HepG2 (cell line): ENCODE measurements around the gene MFSD2B. TPM values are rescaled to one million over a fixed set of nuclear protein-coding genes. Genes with fewer than 3 reads are reported as not detected.

Experiments used
- CCDC6 ChIP-seq: sonication (generic); formaldehyde crosslinking; IDR thresholded peaks from 2 replicates; pipeline ENCODE4 v1.8.1; 2022; ENCODE audit warnings: mild to moderate bottlenecking, missing genetic modification reagents, moderate library complexity
- FOXO1 ChIP-seq: sonication (generic); formaldehyde crosslinking; IDR thresholded peaks from 2 replicates; pipeline ENCODE4 v1.4.0; 2020; ENCODE audit warnings: missing genetic modification reagents
- GTF3A ChIP-seq: sonication (generic); formaldehyde crosslinking; conservative IDR thresholded peaks from 2 replicates; pipeline ENCODE4 v1.4.0; 2020; ENCODE audit warnings: mild to moderate bottlenecking, missing genetic modification reagents
- IRF2 ChIP-seq: IDR thresholded peaks from 2 replicates; pipeline ENCODE4 v1.6.1; 2018; ENCODE audit warnings: missing genetic modification reagents, missing compliant biosample characterization
- RBAK ChIP-seq: sonication (generic); formaldehyde crosslinking; IDR thresholded peaks from 2 replicates; pipeline ENCODE4 v1.5.1; 2020; ENCODE audit warnings: mild to moderate bottlenecking, missing genetic modification reagents
- RFXAP ChIP-seq: sonication (generic); formaldehyde crosslinking; IDR thresholded peaks from 2 replicates; pipeline ENCODE4 v1.4.0; 2020; ENCODE audit warnings: missing genetic modification reagents, borderline replicate concordance
- SRY ChIP-seq: sonication (generic); formaldehyde crosslinking; IDR thresholded peaks from 2 replicates; pipeline ENCODE4 v1.8.0; 2022; ENCODE audit warnings: mild to moderate bottlenecking, missing genetic modification reagents
- ZFP1 ChIP-seq: IDR thresholded peaks from 2 replicates; pipeline ENCODE4 v1.6.1; 2016
- ZFYVE20 ChIP-seq: sonication (generic); formaldehyde crosslinking; IDR thresholded peaks from 2 replicates; pipeline ENCODE4 v1.8.0; 2023; ENCODE audit warnings: low read depth, mild to moderate bottlenecking, moderate library complexity, missing genetic modification reagents, borderline replicate concordance
- ZNF101 ChIP-seq: sonication (generic); formaldehyde crosslinking; IDR thresholded peaks from 2 replicates; pipeline ENCODE4 v1.4.0; 2020; ENCODE audit warnings: mild to moderate bottlenecking, low read depth, missing genetic modification reagents, borderline replicate concordance
- ZNF296 ChIP-seq: sonication (generic); formaldehyde crosslinking; conservative IDR thresholded peaks from 2 replicates; pipeline ENCODE4 v1.5.0; 2020; ENCODE audit warnings: mild to moderate bottlenecking, missing genetic modification reagents
- ZNF556 ChIP-seq: sonication (generic); formaldehyde crosslinking; IDR thresholded peaks from 2 replicates; pipeline ENCODE4 v1.4.0; 2020; ENCODE audit warnings: mild to moderate bottlenecking, missing genetic modification reagents, borderline replicate concordance
- polyA plus RNA-seq, 8 experiments: library from polyadenylated mRNA; depleted of rRNA in 3 of 8; stranded (reverse) in 7 of 8; unstranded in 1 of 8; fragments of >200 nt; fragmentation: Illumina TruSeq in 4 of 8; extraction: Trizol in 4 of 8; gene quantifications; 2 replicates each; pipeline versions ENCODE4 v1.2.1 to v1.2.3, GENCODE V29; 2011 to 2016; ENCODE audit warnings: low read depth in 4 of 8, missing spikeins in 1 of 8, mixed read lengths in 1 of 8; ENCODE audit not compliant: insufficient read depth in 1 of 8
- total RNA-seq, 5 experiments: library from RNA; depleted of rRNA; stranded (reverse); fragments of >200 nt; fragmentation: Illumina TruSeq; extraction: Trizol; gene quantifications; 2 replicates each; pipeline ENCODE4 v1.2.3, GENCODE V29; 2016; ENCODE audit warnings: low read depth in 1 of 5
- TF ChIP-seq, protein P1 (sequence below): IDR thresholded peaks from 2 replicates; pipeline ENCODE4 v1.6.1; 2016; ENCODE audit warnings: low read depth, control low read depth
- TF ChIP-seq, protein P2 (sequence below): sonication (generic); formaldehyde crosslinking; IDR thresholded peaks from 2 replicates; pipeline ENCODE4; 2020; ENCODE audit warnings: missing genetic modification reagents, mild to moderate bottlenecking, borderline replicate concordance
- TF ChIP-seq, protein P3 (sequence below): sonication (generic); formaldehyde crosslinking; IDR thresholded peaks from 2 replicates; pipeline ENCODE4 v1.4.0; 2020; ENCODE audit warnings: missing genetic modification reagents, borderline replicate concordance
- TF ChIP-seq, protein P4 (sequence below): IDR thresholded peaks from 2 replicates; pipeline ENCODE4 v1.6.1; 2016
- TF ChIP-seq, protein P5 (sequence below): sonication (generic); formaldehyde crosslinking; IDR thresholded peaks from 2 replicates; pipeline ENCODE4 v1.5.0; 2020; ENCODE audit warnings: missing genetic modification reagents
- TF ChIP-seq, protein P6 (sequence below): sonication (generic); formaldehyde crosslinking; IDR thresholded peaks from 2 replicates; pipeline ENCODE4 v1.4.0; 2020; ENCODE audit warnings: mild to moderate bottlenecking, missing genetic modification reagents

MFSD2B gene
- total and polyA plus RNA-seq, 2 of the 13 experiments (the other 11 are each of a cell fraction or from before 2014, with no cell fraction given): 0.21 to 0.93 TPM

DNA sequence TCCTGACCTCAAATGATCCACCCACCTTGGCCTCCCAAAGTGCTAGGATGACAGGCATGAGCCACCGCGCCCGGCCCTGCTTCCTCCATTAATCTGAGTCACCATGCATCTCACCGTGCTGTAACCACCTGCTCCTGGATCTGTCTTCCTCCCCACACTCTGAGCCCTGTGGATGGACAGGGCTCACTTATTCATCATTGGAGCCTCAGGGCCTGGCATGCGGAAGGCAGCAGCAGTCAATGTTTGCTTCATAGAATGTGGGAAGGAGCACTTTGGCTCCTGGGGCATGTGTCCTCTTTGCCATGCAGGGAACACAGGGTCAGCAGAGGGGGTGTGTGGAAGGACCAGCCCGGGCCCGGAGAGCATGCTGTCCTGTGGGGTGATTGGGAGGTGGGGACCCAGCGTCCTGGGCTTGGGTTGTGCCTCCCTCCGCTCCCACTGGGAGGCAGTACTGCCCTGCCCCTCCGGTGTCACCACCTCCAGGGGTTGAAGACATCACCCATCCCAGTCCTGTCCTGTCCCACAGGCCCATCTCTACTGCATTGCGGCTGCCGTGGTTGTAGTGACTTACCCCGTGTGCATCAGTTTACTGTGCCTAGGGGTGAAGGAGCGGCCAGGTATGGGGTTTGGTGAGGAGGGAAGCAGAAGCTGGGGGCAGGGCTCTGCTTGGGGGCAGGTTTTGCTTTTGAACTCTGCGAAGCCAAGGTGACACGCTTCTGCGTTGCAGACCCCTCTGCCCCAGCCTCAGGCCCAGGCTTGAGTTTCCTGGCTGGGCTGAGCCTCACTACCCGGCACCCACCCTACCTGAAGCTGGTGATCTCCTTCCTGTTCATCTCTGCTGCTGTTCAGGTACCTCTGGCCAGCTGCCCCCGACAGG lies 11.5 kb downstream of the MFSD2B start (continued):
- TF ChIP-seq, protein P1, sequence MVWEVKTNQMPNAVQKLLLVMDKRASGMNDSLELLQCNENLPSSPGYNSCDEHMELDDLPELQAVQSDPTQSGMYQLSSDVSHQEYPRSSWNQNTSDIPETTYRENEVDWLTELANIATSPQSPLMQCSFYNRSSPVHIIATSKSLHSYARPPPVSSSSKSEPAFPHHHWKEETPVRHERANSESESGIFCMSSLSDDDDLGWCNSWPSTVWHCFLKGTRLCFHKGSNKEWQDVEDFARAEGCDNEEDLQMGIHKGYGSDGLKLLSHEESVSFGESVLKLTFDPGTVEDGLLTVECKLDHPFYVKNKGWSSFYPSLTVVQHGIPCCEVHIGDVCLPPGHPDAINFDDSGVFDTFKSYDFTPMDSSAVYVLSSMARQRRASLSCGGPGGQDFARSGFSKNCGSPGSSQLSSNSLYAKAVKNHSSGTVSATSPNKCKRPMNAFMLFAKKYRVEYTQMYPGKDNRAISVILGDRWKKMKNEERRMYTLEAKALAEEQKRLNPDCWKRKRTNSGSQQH: no peak
- no peak for TF ChIP-seq RFXAP (CRISPR knock-in tag)
- TF ChIP-seq CCDC6 (CRISPR knock-in tag): no peak
- TF ChIP-seq GTF3A: no peak
- TF ChIP-seq, protein P2, sequence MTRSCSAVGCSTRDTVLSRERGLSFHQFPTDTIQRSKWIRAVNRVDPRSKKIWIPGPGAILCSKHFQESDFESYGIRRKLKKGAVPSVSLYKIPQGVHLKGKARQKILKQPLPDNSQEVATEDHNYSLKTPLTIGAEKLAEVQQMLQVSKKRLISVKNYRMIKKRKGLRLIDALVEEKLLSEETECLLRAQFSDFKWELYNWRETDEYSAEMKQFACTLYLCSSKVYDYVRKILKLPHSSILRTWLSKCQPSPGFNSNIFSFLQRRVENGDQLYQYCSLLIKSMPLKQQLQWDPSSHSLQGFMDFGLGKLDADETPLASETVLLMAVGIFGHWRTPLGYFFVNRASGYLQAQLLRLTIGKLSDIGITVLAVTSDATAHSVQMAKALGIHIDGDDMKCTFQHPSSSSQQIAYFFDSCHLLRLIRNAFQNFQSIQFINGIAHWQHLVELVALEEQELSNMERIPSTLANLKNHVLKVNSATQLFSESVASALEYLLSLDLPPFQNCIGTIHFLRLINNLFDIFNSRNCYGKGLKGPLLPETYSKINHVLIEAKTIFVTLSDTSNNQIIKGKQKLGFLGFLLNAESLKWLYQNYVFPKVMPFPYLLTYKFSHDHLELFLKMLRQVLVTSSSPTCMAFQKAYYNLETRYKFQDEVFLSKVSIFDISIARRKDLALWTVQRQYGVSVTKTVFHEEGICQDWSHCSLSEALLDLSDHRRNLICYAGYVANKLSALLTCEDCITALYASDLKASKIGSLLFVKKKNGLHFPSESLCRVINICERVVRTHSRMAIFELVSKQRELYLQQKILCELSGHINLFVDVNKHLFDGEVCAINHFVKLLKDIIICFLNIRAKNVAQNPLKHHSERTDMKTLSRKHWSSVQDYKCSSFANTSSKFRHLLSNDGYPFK (CRISPR knock-in tag): peak; percentile 7; the same call in 1 of the 2 replicates
- TF ChIP-seq, protein P3, sequence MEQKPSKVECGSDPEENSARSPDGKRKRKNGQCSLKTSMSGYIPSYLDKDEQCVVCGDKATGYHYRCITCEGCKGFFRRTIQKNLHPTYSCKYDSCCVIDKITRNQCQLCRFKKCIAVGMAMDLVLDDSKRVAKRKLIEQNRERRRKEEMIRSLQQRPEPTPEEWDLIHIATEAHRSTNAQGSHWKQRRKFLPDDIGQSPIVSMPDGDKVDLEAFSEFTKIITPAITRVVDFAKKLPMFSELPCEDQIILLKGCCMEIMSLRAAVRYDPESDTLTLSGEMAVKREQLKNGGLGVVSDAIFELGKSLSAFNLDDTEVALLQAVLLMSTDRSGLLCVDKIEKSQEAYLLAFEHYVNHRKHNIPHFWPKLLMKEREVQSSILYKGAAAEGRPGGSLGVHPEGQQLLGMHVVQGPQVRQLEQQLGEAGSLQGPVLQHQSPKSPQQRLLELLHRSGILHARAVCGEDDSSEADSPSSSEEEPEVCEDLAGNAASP: peak; percentile 65
- TF ChIP-seq ZFP1 (CRISPR knock-in tag): no peak
- TF ChIP-seq ZNF101 (CRISPR knock-in tag): no peak
- TF ChIP-seq SRY: no peak
- TF ChIP-seq, protein P4, sequence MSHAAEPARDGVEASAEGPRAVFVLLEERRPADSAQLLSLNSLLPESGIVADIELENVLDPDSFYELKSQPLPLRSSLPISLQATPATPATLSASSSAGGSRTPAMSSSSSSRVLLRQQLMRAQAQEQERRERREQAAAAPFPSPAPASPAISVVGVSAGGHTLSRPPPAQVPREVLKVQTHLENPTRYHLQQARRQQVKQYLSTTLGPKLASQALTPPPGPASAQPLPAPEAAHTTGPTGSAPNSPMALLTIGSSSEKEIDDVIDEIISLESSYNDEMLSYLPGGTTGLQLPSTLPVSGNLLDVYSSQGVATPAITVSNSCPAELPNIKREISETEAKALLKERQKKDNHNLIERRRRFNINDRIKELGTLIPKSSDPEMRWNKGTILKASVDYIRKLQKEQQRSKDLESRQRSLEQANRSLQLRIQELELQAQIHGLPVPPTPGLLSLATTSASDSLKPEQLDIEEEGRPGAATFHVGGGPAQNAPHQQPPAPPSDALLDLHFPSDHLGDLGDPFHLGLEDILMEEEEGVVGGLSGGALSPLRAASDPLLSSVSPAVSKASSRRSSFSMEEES (CRISPR knock-in tag): no peak
- TF ChIP-seq ZFYVE20 (CRISPR knock-in tag): no peak
- TF ChIP-seq, protein P5, sequence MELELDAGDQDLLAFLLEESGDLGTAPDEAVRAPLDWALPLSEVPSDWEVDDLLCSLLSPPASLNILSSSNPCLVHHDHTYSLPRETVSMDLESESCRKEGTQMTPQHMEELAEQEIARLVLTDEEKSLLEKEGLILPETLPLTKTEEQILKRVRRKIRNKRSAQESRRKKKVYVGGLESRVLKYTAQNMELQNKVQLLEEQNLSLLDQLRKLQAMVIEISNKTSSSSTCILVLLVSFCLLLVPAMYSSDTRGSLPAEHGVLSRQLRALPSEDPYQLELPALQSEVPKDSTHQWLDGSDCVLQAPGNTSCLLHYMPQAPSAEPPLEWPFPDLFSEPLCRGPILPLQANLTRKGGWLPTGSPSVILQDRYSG (CRISPR knock-in tag): no peak
- 0 out of 2 replicates have a peak, but pooled peaks have one; percentile 50 for TF ChIP-seq IRF2
- no peak for TF ChIP-seq ZNF556 (CRISPR knock-in tag)
- TF ChIP-seq RBAK: 0 out of 2 replicates have a peak, but pooled peaks have one; percentile 30
- no peak for TF ChIP-seq ZNF296 (CRISPR knock-in tag)
- TF ChIP-seq FOXO1 (CRISPR knock-in tag): peak; percentile 55; the same call in 1 of the 2 replicates
- TF ChIP-seq, protein P6, sequence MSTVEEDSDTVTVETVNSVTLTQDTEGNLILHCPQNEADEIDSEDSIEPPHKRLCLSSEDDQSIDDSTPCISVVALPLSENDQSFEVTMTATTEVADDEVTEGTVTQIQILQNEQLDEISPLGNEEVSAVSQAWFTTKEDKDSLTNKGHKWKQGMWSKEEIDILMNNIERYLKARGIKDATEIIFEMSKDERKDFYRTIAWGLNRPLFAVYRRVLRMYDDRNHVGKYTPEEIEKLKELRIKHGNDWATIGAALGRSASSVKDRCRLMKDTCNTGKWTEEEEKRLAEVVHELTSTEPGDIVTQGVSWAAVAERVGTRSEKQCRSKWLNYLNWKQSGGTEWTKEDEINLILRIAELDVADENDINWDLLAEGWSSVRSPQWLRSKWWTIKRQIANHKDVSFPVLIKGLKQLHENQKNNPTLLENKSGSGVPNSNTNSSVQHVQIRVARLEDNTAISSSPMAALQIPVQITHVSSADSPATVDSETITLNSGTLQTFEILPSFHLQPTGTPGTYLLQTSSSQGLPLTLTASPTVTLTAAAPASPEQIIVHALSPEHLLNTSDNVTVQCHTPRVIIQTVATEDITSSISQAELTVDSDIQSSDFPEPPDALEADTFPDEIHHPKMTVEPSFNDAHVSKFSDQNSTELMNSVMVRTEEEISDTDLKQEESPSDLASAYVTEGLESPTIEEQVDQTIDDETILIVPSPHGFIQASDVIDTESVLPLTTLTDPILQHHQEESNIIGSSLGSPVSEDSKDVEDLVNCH: no peak
